HT-29 (cell line): ENCODE results near the gene EPS8. TPM values are rescaled to one million over a fixed set of nuclear protein-coding genes. Genes with fewer than 3 reads are reported as not detected.
"Not testable (repeated sequence)": the region's sequence is repeated elsewhere in the genome, so short reads cannot be mapped to it uniquely, and the experiment has no call there.

ENCODE experiments used
- DNase-seq: peaks from one replicate; pipeline ENCODE4 v3.0.0-alpha.2; 2015; ENCODE audit warnings: low spot score
- total RNA-seq: library from RNA; depleted of rRNA; stranded (reverse); fragments of >200 nt; shearing (Covaris generic); gene quantifications from 2 replicates; pipeline ENCODE4 v1.2.3, GENCODE V29; 2014

Gene EPS8
- total RNA-seq, 1 experiment from 2014 or later, result 169 TPM

GRCh38 chr12:15757553-15758255 lies 31.5 kb downstream of the EPS8 start:
- DNase-seq, result peak; percentile 72

GRCh38 chr12:15756822-15757221 lies 32.4 kb downstream of the EPS8 start:
- no peak for DNase-seq

GRCh38 chr12:15754233-15754632 lies 35.0 kb downstream of the EPS8 start:
- no peak for DNase-seq

GRCh38 chr12:15752785-15753184 lies 36.4 kb downstream of the EPS8 start:
- no peak for DNase-seq

GRCh38 chr12:15751741-15752140 lies 37.4 kb downstream of the EPS8 start:
- no peak for DNase-seq

- DNase-seq, result no peak
Observed at GRCh38 chr12:15749937-15750336, 39.3 kb downstream of the EPS8 start.

GRCh38 chr12:15741870-15742269 lies 47.3 kb downstream of the EPS8 start:
- not testable (repeated sequence) for DNase-seq

- DNase-seq, result no peak
Observed at GRCh38 chr12:15741082-15741481, 48.1 kb downstream of the EPS8 start.

- not testable (repeated sequence) for DNase-seq
Observed at GRCh38 chr12:15740389-15740788, 48.8 kb downstream of the EPS8 start.

- DNase-seq, result no peak
Observed at GRCh38 chr12:15738438-15739015, 50.7 kb downstream of the EPS8 start.

- DNase-seq, result peak; percentile 43
Observed at GRCh38 chr12:15735837-15736615, 53.2 kb downstream of the EPS8 start.

GRCh38 chr12:15733136-15733535 lies 56.1 kb downstream of the EPS8 start:
- no peak for DNase-seq

GRCh38 chr12:15732341-15733061 lies 56.7 kb downstream of the EPS8 start:
- peak; percentile 76 for DNase-seq

GRCh38 chr12:15731940-15732339 lies 57.2 kb downstream of the EPS8 start:
- no peak for DNase-seq

GRCh38 chr12:15729097-15729496 lies 60.1 kb downstream of the EPS8 start:
- no peak for DNase-seq

GRCh38 chr12:15728118-15728598 lies 61.0 kb downstream of the EPS8 start:
- DNase-seq, result peak; percentile 52

GRCh38 chr12:15726878-15727150 lies 62.4 kb downstream of the EPS8 start:
- DNase-seq, result no peak

GRCh38 chr12:15726027-15726877 lies 62.9 kb downstream of the EPS8 start:
- no peak for DNase-seq

- no peak for DNase-seq
Observed at GRCh38 chr12:15722951-15723350, 66.2 kb downstream of the EPS8 start.

- no peak for DNase-seq
Observed at GRCh38 chr12:15721316-15722115, 67.7 kb downstream of the EPS8 start.
